ENCODE data around the gene ANKRD13A. TPM values are rescaled to one million over a fixed set of nuclear protein-coding genes. Genes with fewer than 3 reads are reported as not detected.

Gene ANKRD13A
- total and polyA plus RNA-seq, 2 of the 13 experiments (the other 11 are each of a cell fraction or from before 2014, with no cell fraction given) = 34.1 to 41.6 TPM

DNA sequence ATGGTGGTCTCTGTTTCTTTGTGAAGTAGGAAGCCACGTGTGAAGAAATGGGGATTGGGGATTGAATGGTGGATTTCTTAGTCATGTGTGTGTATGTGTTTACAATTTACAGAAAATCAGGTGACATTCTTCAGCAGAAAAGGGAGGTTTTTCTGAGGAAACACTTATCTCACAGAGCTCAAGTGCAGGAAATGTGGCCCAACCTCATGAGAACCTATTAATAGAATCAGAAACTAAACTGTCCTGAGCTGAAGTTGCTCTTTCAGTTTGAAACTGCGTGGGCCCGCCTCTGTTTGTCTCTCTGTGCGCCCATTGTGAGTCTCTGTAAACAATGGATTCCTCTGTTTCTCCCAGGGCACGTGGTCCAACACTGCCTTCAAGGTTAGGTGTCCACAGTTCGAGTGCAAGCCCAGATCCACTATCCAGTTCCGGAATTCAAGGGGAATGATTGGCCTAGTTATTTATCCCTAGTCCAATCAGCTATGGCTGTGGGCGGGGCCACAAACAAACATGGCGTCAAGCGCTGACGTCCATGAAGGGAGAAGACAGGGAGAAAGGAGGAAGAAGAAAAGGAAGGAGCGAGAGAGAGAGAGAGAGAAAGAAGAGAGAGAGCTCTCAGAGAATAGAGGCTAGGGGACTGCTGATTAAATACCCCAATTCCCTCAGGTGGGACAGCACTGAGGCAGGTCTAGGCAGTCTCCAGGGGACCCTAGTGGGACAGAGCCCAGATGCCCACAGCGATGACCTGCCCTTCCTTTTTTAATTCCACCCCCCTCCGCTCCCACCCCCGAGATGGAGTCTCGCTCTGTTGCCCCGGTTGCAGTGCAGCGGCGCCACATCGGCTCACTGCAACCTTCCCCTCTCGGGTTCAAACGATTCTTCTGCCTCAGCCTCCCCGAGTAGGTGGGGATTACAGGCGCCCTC is 80.5 kb downstream of the ANKRD13A start (continued):
- TF ChIP-seq, protein P1, sequence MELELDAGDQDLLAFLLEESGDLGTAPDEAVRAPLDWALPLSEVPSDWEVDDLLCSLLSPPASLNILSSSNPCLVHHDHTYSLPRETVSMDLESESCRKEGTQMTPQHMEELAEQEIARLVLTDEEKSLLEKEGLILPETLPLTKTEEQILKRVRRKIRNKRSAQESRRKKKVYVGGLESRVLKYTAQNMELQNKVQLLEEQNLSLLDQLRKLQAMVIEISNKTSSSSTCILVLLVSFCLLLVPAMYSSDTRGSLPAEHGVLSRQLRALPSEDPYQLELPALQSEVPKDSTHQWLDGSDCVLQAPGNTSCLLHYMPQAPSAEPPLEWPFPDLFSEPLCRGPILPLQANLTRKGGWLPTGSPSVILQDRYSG (CRISPR knock-in tag; IDR thresholded peaks at IDR 0.05) = no peak
- TF ChIP-seq FOSL2 (CRISPR knock-in tag; IDR thresholded peaks at IDR 0.05) (peak; percentile 45), ZNF737 (CRISPR knock-in tag; IDR thresholded peaks at IDR 0.05; ENCODE audit: borderline replicate concordance) (no peak), GFI1 (CRISPR knock-in tag; IDR thresholded peaks at IDR 0.05; ENCODE audit: borderline replicate concordance) (no peak), NFKBIZ (CRISPR knock-in tag; IDR thresholded peaks at IDR 0.05) (peak; percentile 65), ZNF782 (CRISPR knock-in tag; IDR thresholded peaks at IDR 0.05; ENCODE audit: borderline replicate concordance) (no peak), TGIF2 (CRISPR knock-in tag; IDR thresholded peaks at IDR 0.05) (peak; percentile 87), AGO2 (optimal IDR thresholded peaks at IDR 0.05; ENCODE audit: low read depth, low read length) (no peak), ZNF790 (CRISPR knock-in tag; IDR thresholded peaks at IDR 0.05; ENCODE audit: borderline replicate concordance) (no peak), ZNF883 (CRISPR knock-in tag; IDR thresholded peaks at IDR 0.05; ENCODE audit: not compliant biosample characterization) (no peak)
- TF ChIP-seq, protein P2, sequence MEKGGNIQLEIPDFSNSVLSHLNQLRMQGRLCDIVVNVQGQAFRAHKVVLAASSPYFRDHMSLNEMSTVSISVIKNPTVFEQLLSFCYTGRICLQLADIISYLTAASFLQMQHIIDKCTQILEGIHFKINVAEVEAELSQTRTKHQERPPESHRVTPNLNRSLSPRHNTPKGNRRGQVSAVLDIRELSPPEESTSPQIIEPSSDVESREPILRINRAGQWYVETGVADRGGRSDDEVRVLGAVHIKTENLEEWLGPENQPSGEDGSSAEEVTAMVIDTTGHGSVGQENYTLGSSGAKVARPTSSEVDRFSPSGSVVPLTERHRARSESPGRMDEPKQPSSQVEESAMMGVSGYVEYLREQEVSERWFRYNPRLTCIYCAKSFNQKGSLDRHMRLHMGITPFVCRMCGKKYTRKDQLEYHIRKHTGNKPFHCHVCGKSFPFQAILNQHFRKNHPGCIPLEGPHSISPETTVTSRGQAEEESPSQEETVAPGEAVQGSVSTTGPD (CRISPR knock-in tag; IDR thresholded peaks at IDR 0.05) = no peak
- TF ChIP-seq, protein P3, sequence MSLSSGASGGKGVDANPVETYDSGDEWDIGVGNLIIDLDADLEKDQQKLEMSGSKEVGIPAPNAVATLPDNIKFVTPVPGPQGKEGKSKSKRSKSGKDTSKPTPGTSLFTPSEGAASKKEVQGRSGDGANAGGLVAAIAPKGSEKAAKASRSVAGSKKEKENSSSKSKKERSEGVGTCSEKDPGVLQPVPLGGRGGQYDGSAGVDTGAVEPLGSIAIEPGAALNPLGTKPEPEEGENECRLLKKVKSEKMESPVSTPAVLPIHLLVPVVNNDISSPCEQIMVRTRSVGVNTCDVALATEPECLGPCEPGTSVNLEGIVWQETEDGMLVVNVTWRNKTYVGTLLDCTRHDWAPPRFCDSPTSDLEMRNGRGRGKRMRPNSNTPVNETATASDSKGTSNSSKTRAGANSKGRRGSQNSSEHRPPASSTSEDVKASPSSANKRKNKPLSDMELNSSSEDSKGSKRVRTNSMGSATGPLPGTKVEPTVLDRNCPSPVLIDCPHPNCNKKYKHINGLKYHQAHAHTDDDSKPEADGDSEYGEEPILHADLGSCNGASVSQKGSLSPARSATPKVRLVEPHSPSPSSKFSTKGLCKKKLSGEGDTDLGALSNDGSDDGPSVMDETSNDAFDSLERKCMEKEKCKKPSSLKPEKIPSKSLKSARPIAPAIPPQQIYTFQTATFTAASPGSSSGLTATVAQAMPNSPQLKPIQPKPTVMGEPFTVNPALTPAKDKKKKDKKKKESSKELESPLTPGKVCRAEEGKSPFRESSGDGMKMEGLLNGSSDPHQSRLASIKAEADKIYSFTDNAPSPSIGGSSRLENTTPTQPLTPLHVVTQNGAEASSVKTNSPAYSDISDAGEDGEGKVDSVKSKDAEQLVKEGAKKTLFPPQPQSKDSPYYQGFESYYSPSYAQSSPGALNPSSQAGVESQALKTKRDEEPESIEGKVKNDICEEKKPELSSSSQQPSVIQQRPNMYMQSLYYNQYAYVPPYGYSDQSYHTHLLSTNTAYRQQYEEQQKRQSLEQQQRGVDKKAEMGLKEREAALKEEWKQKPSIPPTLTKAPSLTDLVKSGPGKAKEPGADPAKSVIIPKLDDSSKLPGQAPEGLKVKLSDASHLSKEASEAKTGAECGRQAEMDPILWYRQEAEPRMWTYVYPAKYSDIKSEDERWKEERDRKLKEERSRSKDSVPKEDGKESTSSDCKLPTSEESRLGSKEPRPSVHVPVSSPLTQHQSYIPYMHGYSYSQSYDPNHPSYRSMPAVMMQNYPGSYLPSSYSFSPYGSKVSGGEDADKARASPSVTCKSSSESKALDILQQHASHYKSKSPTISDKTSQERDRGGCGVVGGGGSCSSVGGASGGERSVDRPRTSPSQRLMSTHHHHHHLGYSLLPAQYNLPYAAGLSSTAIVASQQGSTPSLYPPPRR (CRISPR knock-in tag; IDR thresholded peaks at IDR 0.05; ENCODE audit: borderline replicate concordance) = peak; percentile 60; the same call in 1 of the 2 replicates
- TF ChIP-seq, protein P4, sequence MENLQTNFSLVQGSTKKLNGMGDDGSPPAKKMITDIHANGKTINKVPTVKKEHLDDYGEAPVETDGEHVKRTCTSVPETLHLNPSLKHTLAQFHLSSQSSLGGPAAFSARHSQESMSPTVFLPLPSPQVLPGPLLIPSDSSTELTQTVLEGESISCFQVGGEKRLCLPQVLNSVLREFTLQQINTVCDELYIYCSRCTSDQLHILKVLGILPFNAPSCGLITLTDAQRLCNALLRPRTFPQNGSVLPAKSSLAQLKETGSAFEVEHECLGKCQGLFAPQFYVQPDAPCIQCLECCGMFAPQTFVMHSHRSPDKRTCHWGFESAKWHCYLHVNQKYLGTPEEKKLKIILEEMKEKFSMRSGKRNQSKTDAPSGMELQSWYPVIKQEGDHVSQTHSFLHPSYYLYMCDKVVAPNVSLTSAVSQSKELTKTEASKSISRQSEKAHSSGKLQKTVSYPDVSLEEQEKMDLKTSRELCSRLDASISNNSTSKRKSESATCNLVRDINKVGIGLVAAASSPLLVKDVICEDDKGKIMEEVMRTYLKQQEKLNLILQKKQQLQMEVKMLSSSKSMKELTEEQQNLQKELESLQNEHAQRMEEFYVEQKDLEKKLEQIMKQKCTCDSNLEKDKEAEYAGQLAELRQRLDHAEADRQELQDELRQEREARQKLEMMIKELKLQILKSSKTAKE (CRISPR knock-in tag; IDR thresholded peaks at IDR 0.05; ENCODE audit: borderline replicate concordance) = no peak
- TF ChIP-seq, protein P5, sequence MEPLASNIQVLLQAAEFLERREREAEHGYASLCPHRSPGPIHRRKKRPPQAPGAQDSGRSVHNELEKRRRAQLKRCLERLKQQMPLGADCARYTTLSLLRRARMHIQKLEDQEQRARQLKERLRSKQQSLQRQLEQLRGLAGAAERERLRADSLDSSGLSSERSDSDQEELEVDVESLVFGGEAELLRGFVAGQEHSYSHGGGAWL (CRISPR knock-in tag; IDR thresholded peaks at IDR 0.05) = peak; percentile 41; the same call in 1 of the 2 replicates
- TF ChIP-seq, protein P6, sequence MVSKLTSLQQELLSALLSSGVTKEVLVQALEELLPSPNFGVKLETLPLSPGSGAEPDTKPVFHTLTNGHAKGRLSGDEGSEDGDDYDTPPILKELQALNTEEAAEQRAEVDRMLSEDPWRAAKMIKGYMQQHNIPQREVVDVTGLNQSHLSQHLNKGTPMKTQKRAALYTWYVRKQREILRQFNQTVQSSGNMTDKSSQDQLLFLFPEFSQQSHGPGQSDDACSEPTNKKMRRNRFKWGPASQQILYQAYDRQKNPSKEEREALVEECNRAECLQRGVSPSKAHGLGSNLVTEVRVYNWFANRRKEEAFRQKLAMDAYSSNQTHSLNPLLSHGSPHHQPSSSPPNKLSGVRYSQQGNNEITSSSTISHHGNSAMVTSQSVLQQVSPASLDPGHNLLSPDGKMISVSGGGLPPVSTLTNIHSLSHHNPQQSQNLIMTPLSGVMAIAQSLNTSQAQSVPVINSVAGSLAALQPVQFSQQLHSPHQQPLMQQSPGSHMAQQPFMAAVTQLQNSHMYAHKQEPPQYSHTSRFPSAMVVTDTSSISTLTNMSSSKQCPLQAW (CRISPR knock-in tag; IDR thresholded peaks at IDR 0.05) = peak; percentile 63; the same call in 1 of the 2 replicates

Data from HepG2 (cell line).